Mononuclear cell (primary cell): Measurements from ENCODE around the gene WNT3A. TPM values are rescaled to one million over a fixed set of nuclear protein-coding genes. Genes with fewer than 3 reads are reported as not detected.

Experiments used
- H3K27me3 ChIP-seq: 2 replicates; pipeline ENCODE4 v1.6.0; 2011; ENCODE audit warnings: low read length, control low read depth; ENCODE audit not compliant: insufficient read depth
- H3K4me1 ChIP-seq: 2 replicates; pipeline ENCODE4 v1.5.1; 2011; ENCODE audit warnings: mild to moderate bottlenecking, low read length, control low read depth; ENCODE audit not compliant: insufficient read depth
- H3K4me3 ChIP-seq: 2 replicates; pipeline ENCODE4 v1.5.1; 2011; ENCODE audit warnings: mild to moderate bottlenecking, low read length, moderate library complexity
- H3K9me3 ChIP-seq: 2 replicates; pipeline ENCODE4 v1.5.1; 2011; ENCODE audit warnings: low read depth, mild to moderate bottlenecking, control low read depth, low read length
- total RNA-seq: library from RNA; depleted of rRNA; stranded (reverse); fragments of >200 nt; gene quantifications from one replicate; pipeline ENCODE4 v1.2.3, GENCODE V29; 2012

The WNT3A gene
- total RNA-seq, 1 donor: not detected

GRCh38 chr1:228093050-228093906 lies 86.5 kb downstream of the WNT3A start:
- H3K27me3 ChIP-seq: no peaks in the 10 kb centered on the region
- no peaks in the 10 kb centered on the region for H3K9me3 ChIP-seq
- no peak overlapping the region for H3K4me3 ChIP-seq
- H3K4me1 ChIP-seq: peaks cover 58% of the 10 kb centered on the region

DNA sequence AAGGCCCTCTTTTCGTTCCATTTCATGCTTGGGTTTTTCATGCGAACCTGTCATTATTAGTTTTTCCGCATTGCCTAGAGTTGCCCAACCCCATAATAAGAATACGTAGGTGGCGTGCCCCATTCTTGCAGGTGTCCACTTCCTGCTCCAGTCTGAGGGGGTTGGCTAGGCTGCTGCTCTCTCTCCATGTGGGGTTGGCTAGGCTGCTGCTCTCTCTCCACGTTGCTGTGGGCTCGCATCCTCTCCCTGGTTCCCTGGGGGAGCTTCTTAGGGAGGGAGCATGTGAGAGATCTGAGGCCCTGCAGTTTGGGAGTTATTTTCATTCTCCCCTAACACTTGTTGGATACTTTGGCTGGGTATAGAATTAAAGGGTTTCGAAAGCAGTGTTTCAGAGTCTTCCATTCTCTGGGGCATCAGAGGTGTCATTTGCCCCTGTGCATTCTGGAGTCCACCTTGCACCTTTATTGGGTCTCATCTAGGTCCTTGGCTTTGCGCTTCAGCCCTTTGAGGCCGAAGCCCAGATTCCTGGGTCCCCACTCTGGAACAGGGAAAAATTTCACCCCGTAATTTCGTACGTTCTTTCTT lies 87.7 kb downstream of the WNT3A start:
- H3K4me3 ChIP-seq: no peak overlapping the region
- peaks cover 46% of the 10 kb centered on the region for H3K4me1 ChIP-seq
- H3K27me3 ChIP-seq: no peaks in the 10 kb centered on the region
- no peaks in the 10 kb centered on the region for H3K9me3 ChIP-seq

GRCh38 chr1:228095161-228095560 lies 88.4 kb downstream of the WNT3A start:
- Histone ChIP-seq H3K9me3 (no peaks in the 10 kb centered on the region), H3K27me3 (no peaks in the 10 kb centered on the region), H3K4me1 (peaks cover 40% of the 10 kb centered on the region), H3K4me3 (no peak overlapping the region)

- H3K9me3 ChIP-seq: no peaks in the 10 kb centered on the region
- no peak overlapping the region for H3K4me3 ChIP-seq
- peaks cover 35% of the 10 kb centered on the region for H3K4me1 ChIP-seq
- H3K27me3 ChIP-seq: no peaks in the 10 kb centered on the region
Measured at GRCh38 chr1:228095938-228096337, 89.1 kb downstream of the WNT3A start.

DNA sequence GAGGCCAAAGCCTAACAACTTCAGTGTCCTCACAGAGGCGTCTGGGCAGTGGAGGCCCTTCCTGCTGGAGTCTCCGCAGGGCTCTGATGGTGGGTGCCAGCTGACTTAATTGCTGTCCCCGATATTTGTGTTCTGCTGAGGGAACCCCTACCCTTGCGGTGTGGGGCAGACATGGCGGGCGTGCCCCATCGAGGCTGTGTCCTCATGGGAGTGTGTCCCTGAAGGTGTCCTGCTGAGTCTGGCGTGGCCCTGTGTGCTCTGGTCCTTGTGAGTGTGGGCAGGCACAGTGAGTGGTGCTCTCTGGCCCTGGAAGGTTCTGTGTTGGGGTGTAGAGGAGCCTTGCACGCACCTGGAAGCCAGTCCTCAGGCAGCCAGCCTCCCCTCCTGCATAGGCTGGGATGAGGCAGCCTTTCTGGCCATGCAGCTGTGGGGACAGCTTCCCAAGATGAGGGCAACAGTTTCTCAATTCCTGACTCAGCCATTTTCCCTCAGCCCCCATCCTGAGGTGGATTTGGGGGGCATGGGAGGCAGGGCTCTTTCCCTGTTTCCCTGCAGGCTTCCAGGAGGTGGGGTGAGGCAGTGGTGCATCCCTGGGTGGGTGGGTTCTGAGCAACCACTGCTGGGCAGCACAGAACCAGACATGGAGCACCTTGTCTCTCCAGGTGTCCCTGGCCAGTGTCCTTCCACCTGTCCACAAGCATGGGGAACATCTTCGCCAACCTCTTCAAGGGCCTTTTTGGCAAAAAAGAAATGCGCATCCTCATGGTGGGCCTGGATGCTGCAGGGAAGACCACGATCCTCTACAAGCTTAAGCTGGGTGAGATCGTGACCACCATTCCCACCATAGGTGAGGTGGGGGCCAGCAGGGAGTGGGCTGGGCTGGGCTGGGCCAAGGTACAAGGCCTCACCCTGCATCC lies 89.9 kb downstream of the WNT3A start:
- Histone ChIP-seq H3K4me1 (peaks cover 35% of the 10 kb centered on the region), H3K9me3 (no peaks in the 10 kb centered on the region), H3K4me3 (no peak overlapping the region), H3K27me3 (no peaks in the 10 kb centered on the region)

GRCh38 chr1:228097333-228098081 lies 90.7 kb downstream of the WNT3A start:
- no peaks in the 10 kb centered on the region for H3K27me3 ChIP-seq
- H3K4me3 ChIP-seq: no peak overlapping the region
- no peaks in the 10 kb centered on the region for H3K9me3 ChIP-seq
- H3K4me1 ChIP-seq: peaks cover 32% of the 10 kb centered on the region

- Histone ChIP-seq H3K27me3 (no peaks in the 10 kb centered on the region), H3K9me3 (no peaks in the 10 kb centered on the region), H3K4me3 (no peak overlapping the region), H3K4me1 (peaks cover 29% of the 10 kb centered on the region)
Measured at GRCh38 chr1:228098323-228098931, 91.6 kb downstream of the WNT3A start.

DNA sequence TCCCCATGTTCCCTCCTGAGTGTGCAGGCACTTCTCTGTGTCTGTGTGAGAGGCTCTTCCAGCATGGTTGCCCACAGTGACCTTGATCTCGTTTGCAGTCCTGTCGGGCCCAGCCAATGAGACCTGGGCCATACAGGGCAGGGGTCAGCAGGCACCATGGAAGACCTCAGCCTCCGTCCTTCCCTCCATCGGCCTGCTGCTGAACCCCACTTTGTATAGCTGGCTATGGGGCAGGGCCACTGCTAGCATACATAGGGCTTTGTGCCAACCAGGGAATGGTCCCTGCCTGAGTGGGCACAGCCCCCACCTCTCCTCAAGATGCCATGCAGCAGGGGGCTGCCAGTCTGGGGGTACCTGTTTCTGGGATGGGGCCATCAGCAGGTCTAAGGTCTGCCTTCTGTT lies 92.5 kb downstream of the WNT3A start:
- peaks cover 37% of the 10 kb centered on the region for H3K4me1 ChIP-seq
- H3K27me3 ChIP-seq: no peaks in the 10 kb centered on the region
- no peaks in the 10 kb centered on the region for H3K9me3 ChIP-seq
- H3K4me3 ChIP-seq: no peak overlapping the region

GRCh38 chr1:228100822-228101613 lies 94.2 kb downstream of the WNT3A start:
- H3K9me3 ChIP-seq: no peaks in the 10 kb centered on the region
- no peak overlapping the region for H3K4me3 ChIP-seq
- peaks cover 30% of the 10 kb centered on the region for H3K4me1 ChIP-seq
- no peaks in the 10 kb centered on the region for H3K27me3 ChIP-seq

DNA sequence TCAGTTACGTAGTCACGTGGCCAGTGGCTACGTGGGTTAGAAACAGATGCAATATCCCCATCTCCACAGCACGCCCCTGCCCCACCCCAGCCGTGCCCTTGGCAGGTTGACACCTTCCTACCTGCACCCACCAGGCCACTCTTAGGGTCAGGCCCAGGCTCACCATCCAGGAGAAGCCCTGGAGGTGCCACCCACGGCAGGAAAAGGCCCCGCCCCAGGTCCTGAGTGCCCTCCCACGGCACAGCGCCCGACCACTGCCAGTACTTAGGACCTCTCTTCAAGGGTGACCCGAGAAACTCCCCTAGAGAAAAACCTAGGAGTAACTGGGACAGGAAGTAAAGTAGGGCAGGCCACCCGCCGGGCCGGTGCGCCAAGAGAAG lies 94.8 kb downstream of the WNT3A start:
- no peak overlapping the region for H3K4me3 ChIP-seq
- H3K27me3 ChIP-seq: no peaks in the 10 kb centered on the region
- H3K4me1 ChIP-seq: peaks cover 30% of the 10 kb centered on the region
- H3K9me3 ChIP-seq: no peaks in the 10 kb centered on the region

DNA sequence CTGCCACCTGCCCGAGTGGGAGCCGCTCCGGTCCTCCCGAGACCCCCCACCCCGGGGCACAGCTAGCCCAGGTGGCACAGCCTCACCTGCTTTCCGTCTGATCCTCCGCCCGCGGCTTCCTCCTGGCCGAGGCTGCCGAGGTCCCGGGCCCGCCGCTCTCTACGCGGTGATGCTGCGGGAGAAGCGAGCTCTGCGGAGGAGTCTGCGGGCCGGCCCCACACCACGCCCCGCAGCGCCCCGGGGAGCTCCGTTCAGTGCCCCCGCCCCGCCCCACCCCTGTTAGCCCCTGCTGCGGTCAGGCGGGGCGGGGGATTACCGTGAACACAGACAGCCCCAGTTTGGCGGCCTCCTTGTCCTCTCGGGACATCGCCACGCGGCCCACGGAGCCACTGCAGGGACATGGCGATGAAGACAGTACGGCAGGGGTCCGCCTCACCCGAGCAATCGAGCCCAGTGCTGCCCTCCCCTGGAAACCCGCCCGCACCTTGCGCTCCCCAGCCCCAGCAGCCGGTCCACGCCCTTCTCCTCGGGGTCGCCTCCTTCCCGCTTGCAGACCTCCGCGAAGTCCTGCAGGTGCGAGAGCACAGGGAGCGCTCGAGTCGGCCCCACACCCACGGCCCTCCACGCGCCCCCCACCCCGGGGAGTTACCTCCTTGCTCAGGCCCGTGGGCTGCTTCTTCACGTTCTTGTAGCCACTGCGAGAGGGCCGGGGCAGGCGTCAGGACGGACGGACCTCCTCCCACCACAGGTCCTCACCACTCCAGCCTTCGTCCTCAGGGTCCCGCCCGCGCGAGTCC lies 95.4 kb downstream of the WNT3A start:
- Histone ChIP-seq H3K4me3 (peak overlapping the region; percentile 90), H3K9me3 (no peaks in the 10 kb centered on the region), H3K27me3 (no peaks in the 10 kb centered on the region), H3K4me1 (peaks cover 30% of the 10 kb centered on the region)

DNA sequence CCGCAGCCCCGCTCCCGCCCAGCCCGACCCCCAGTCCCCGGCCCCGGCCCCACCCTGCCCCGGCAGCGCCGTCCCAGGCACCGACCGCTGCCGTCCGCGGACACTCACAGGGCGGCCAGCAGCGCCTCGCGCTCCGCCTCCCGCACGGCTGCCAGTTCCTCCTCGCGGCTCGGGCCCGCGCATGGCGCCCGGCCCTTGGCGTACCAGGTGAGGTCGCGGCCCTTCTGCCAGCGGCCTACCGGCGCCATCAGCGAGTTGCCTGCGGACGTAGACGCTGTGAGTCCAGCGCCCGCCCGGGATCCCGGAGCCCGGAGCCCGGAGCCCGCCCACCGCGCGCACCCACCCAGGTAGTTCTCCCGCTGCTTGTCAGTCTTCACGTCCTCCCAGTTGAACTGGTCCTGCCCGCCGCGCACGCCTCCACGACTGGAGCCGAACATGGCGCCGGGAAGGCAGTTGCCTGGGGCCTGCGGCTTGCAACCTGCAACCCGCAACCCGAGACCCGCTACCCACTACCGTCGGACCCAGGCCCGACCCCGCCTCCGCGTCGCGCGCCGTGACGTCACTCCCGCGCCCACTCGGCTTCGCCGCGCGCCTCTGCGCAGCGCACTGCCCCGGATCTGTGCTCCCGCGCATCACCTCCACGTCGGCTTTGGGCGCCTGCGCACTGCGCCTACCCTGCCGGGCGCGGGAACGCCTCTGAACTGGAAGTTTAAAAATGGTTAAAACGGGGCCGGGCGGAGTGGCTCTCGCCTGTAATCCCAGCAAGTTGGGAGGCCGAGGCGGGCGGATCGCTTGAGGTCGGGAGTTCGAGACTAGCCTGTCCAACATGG lies 96.2 kb downstream of the WNT3A start, which contains the start of gene C1orf35:
Gene C1orf35, minus strand, starts transcription at position 535 of the 830 bp plus-strand sequence. Its CDS starts 98 bp downstream, at position 437.
- H3K4me1 ChIP-seq: peaks cover 36% of the 10 kb centered on the region
- H3K4me3 ChIP-seq: peak within 1 kb of the TSS; percentile 90
- no peaks in the 10 kb centered on the region for H3K9me3 ChIP-seq
- no peaks in the 10 kb centered on the region for H3K27me3 ChIP-seq
